ENCODE measurements around the gene INHBA.

INHBA gene

DNA sequence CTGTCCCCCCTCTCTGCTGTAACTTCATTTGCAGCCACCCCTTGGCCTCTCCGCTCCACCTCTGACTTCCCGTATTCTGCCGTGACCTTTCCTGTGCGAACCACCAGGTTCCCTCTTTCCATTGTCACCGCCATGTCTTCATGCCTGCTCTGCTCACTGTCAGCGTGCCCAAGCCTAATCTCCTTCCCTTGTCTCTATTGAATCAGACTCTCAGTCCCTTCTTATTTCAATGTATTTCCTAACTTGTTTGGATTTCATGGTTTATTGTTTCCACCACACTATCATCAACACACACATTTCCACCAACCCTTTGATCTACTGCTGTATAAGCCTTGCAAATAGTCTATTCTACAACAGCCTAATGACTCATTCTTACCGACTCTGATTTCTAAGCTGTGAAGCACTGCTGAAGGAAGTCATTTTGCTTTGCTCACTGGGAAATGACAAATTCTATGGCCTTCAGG, 30.0 kb upstream of the INHBA start:
- Histone ChIP-seq H3K27me3 (ENCODE audit: control insufficient read depth, insufficient read depth, low read length) (no peaks in the 10 kb centered on the region), H3K36me3 (ENCODE audit: control insufficient read depth, insufficient read depth, low read length) (no peaks in the 10 kb centered on the region), H3K9ac (ENCODE audit: low read depth, low read length) (no peak overlapping the region), H3K9me3 (ENCODE audit: control insufficient read depth, insufficient read depth, low read length) (no peaks in the 10 kb centered on the region), H3K4me3 (ENCODE audit: low read depth, low read length) (no peak overlapping the region), H3K4me1 (ENCODE audit: control insufficient read depth, insufficient read depth, low read length) (no peaks in the 10 kb centered on the region), H3K27ac (ENCODE audit: low read depth, low read length) (no peak overlapping the region)

DNA sequence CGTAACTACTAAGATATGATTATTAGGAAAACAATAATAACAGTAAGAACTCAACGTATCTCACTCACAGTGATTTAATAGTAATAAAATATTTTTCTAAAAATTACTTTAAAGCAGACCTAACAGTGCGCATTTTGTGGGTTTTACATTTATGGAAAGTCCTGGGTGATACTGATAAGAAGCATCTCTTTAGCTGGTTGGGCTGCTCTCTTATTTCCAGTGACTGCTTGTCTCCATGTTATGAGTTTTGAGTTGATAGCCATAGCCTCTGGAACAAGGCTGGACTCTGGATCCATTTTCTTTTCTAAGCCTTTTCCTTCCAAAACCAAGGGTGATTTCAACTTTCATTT, 29.5 kb upstream of the INHBA start:
- Histone ChIP-seq H3K4me1 (ENCODE audit: control insufficient read depth, insufficient read depth, low read length) (no peaks in the 10 kb centered on the region), H3K9me3 (ENCODE audit: control insufficient read depth, insufficient read depth, low read length) (no peaks in the 10 kb centered on the region), H3K4me3 (ENCODE audit: low read depth, low read length) (no peak overlapping the region), H3K27me3 (ENCODE audit: control insufficient read depth, insufficient read depth, low read length) (no peaks in the 10 kb centered on the region), H3K27ac (ENCODE audit: low read depth, low read length) (no peak overlapping the region), H3K9ac (ENCODE audit: low read depth, low read length) (no peak overlapping the region), H3K36me3 (ENCODE audit: control insufficient read depth, insufficient read depth, low read length) (no peaks in the 10 kb centered on the region)

DNA sequence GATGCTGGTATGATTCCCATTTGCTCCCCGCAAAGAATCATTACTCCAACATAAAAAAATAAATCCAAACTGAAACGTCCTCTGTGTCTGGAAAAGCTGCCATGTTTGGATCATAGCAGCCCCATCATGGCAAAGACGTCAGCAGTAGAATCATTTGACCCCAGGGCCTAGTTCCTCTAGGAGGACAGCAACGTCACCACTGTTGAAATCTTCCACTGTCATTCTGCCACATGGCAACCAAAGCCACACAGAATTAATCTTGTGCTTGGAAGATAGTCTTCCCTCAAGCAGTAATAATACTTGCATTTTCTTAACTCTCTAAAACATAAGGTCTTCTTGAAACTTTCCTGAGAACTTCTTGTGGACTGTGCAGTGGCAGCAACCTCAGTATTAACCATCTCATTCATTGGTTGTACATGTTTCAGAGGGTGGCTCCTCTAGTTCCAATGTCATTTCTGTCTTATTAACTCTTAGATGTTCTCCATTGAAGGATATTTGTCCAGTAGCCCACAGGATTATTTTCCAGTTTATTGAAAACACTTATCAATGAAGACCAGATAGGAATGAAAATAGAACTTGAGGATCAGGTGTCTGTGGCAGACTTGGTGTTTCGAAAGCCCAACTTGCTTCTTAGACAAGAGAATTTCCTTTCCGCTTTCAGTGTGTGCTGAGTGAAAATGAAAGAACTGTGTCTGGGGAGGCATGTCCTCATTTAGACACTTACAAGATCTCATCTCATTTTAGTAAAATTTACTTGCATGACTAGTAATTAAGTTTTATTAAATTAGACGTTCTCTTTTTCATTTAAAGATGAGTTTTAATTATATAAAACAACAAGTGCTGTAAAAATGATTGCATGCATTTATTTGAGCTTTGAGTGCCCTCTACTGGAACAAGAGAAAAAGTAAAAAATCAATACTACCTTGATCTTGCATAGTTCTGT, 28.9 kb upstream of the INHBA start:
- H3K4me1 ChIP-seq (ENCODE audit: control insufficient read depth, insufficient read depth, low read length), result no peaks in the 10 kb centered on the region
- H3K27ac ChIP-seq (ENCODE audit: low read depth, low read length), result no peak overlapping the region
- H3K4me3 ChIP-seq (ENCODE audit: low read depth, low read length), result no peak overlapping the region
- H3K9ac ChIP-seq (ENCODE audit: low read depth, low read length), result no peak overlapping the region
- H3K27me3 ChIP-seq (ENCODE audit: control insufficient read depth, insufficient read depth, low read length), result no peaks in the 10 kb centered on the region
- no peaks in the 10 kb centered on the region for H3K9me3 ChIP-seq (ENCODE audit: control insufficient read depth, insufficient read depth, low read length)
- H3K36me3 ChIP-seq (ENCODE audit: control insufficient read depth, insufficient read depth, low read length), result no peaks in the 10 kb centered on the region

DNA sequence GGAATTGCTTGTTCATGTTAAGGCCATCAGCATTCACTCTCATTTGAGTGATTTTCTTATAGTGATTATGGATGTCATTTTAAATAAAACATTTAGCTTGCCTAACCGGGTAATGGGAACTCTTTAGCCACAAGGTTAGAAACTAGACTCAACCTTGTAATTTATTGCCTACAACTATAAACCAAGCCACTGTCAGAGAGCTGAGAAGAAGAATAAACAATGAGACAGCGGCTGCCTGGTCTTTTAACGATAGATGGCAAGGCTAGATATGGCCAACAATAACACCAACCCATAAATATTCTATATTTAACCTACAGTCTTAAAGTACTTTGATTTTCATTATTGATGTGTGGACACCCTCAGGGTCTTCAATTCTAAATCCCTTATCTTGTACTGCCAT, 27.8 kb upstream of the INHBA start:
- Histone ChIP-seq H3K9ac (ENCODE audit: low read depth, low read length) (no peak overlapping the region), H3K27ac (ENCODE audit: low read depth, low read length) (no peak overlapping the region), H3K36me3 (ENCODE audit: control insufficient read depth, insufficient read depth, low read length) (no peaks in the 10 kb centered on the region), H3K9me3 (ENCODE audit: control insufficient read depth, insufficient read depth, low read length) (no peaks in the 10 kb centered on the region), H3K4me3 (ENCODE audit: low read depth, low read length) (no peak overlapping the region), H3K27me3 (ENCODE audit: control insufficient read depth, insufficient read depth, low read length) (no peaks in the 10 kb centered on the region), H3K4me1 (ENCODE audit: control insufficient read depth, insufficient read depth, low read length) (no peaks in the 10 kb centered on the region)

DNA sequence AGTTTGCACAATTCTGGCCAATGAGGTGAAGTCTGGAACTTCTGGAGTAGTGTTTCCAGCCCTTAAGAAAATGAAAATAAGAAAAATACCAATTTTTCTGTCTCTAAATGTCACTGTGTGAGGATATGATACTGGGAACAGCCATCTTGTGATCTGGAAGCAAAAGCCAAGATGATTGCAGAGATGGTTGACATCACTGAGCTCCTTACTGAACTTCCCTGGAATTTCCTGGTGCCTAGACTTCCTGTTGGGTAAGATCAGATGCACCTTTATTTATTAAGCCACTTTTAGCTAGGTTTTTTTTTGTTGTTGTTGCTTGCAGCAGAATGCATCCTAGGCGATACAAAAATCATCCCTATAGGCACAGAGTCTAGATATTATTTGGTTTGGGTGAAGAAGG, 27.3 kb upstream of the INHBA start:
- Histone ChIP-seq H3K4me3 (ENCODE audit: low read depth, low read length) (no peak overlapping the region), H3K9me3 (ENCODE audit: control insufficient read depth, insufficient read depth, low read length) (no peaks in the 10 kb centered on the region), H3K27ac (ENCODE audit: low read depth, low read length) (no peak overlapping the region), H3K27me3 (ENCODE audit: control insufficient read depth, insufficient read depth, low read length) (no peaks in the 10 kb centered on the region), H3K4me1 (ENCODE audit: control insufficient read depth, insufficient read depth, low read length) (no peaks in the 10 kb centered on the region), H3K36me3 (ENCODE audit: control insufficient read depth, insufficient read depth, low read length) (no peaks in the 10 kb centered on the region), H3K9ac (ENCODE audit: low read depth, low read length) (no peak overlapping the region)

DNA sequence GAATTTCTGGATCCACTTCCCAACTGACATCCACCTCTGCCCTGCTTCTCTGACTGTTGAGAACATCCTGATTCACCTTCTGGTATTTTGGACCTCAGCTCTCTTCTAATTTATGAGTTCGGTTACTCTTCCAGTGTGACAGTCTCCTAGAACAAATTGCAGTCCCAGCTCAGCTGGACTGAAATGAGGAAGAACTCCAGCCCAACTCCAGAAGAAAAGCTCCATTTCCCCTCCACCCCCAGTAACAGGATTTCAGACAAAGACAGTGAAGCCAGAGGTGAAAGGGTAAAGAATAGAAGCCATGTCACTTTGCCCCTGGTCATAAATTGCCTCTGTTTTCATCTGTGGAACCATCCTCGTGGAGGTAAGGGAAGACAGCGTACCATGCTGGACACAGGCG, 26.2 kb upstream of the INHBA start:
- H3K4me3 ChIP-seq (ENCODE audit: low read depth, low read length), result no peak overlapping the region
- H3K36me3 ChIP-seq (ENCODE audit: control insufficient read depth, insufficient read depth, low read length), result no peaks in the 10 kb centered on the region
- H3K9ac ChIP-seq (ENCODE audit: low read depth, low read length), result no peak overlapping the region
- H3K27ac ChIP-seq (ENCODE audit: low read depth, low read length), result no peak overlapping the region
- no peaks in the 10 kb centered on the region for H3K9me3 ChIP-seq (ENCODE audit: control insufficient read depth, insufficient read depth, low read length)
- no peaks in the 10 kb centered on the region for H3K4me1 ChIP-seq (ENCODE audit: control insufficient read depth, insufficient read depth, low read length)
- no peaks in the 10 kb centered on the region for H3K27me3 ChIP-seq (ENCODE audit: control insufficient read depth, insufficient read depth, low read length)

DNA sequence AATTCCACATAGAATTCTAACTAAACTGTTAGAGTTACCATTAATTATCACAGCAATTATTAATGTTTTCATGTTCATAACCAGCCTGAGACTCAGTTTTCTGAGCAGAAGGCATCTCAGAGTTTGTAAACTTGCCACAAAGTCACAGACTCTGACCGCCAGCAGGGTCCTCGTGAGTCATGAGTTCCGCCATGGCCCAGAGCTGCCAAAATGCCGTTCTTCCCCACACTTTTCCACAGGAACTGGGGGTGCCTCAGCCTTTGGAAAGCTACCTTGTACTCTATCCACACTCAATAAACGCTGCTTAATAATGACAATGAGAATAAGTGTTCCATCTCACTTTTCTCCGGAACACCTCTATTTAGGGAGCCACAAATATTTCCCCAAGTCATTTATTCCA, 22.1 kb upstream of the INHBA start:
- no peaks in the 10 kb centered on the region; the same call in 1 of the 2 replicates for H3K4me1 ChIP-seq (ENCODE audit: control insufficient read depth, insufficient read depth, low read length)
- H3K27me3 ChIP-seq (ENCODE audit: control insufficient read depth, insufficient read depth, low read length), result no peaks in the 10 kb centered on the region
- no peak overlapping the region for H3K9ac ChIP-seq (ENCODE audit: low read depth, low read length)
- no peaks in the 10 kb centered on the region for H3K9me3 ChIP-seq (ENCODE audit: control insufficient read depth, insufficient read depth, low read length)
- no peaks in the 10 kb centered on the region for H3K36me3 ChIP-seq (ENCODE audit: control insufficient read depth, insufficient read depth, low read length)
- no peak overlapping the region for H3K27ac ChIP-seq (ENCODE audit: low read depth, low read length)
- no peak overlapping the region for H3K4me3 ChIP-seq (ENCODE audit: low read depth, low read length)

DNA sequence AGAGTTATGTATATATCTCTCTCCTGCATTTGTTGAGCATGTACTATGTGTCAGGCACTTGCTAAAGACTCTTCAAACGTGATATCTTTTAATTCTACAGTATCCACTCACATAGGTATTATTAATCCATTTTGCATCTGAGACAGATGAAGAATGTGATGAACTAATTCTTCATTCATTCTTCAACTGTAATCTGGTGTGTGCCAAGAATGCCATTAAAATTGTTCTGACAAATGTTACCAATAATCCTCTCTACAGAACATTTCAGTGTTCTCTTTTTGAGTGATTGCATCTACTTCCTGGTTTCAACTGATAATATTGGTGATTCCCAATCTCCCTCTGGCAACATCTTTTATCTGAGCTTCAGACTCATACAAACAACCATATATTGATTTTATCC, 18.0 kb upstream of the INHBA start:
- no peaks in the 10 kb centered on the region; the same call in 1 of the 2 replicates for H3K4me1 ChIP-seq (ENCODE audit: control insufficient read depth, insufficient read depth, low read length)
- no peak overlapping the region for H3K9ac ChIP-seq (ENCODE audit: low read depth, low read length)
- H3K9me3 ChIP-seq (ENCODE audit: control insufficient read depth, insufficient read depth, low read length), result no peaks in the 10 kb centered on the region
- H3K27ac ChIP-seq (ENCODE audit: low read depth, low read length), result no peak overlapping the region
- H3K4me3 ChIP-seq (ENCODE audit: low read depth, low read length), result no peak overlapping the region
- no peaks in the 10 kb centered on the region for H3K27me3 ChIP-seq (ENCODE audit: control insufficient read depth, insufficient read depth, low read length)
- no peaks in the 10 kb centered on the region for H3K36me3 ChIP-seq (ENCODE audit: control insufficient read depth, insufficient read depth, low read length)

DNA sequence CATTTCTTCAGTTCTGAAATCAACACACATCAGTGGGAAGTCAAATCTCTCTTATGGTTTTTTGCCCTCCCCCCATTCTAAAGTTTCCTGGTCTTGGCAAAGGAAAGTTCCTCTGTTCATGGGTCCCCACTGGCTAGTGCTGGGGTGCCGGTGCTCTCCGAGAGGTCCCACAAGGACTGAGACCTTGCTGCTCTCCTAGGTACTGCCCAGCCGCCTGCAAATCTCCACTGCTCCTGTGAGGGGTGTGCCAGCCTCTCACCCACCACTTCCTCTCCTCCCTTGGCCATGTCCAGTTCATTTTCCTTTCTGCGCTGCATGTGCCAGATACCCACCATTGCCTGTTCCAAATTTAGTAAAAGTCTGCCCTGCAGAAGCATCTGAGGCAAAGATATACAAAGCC, 17.2 kb upstream of the INHBA start:
- Histone ChIP-seq H3K27ac (ENCODE audit: low read depth, low read length) (no peak overlapping the region), H3K27me3 (ENCODE audit: control insufficient read depth, insufficient read depth, low read length) (no peaks in the 10 kb centered on the region), H3K36me3 (ENCODE audit: control insufficient read depth, insufficient read depth, low read length) (no peaks in the 10 kb centered on the region), H3K4me3 (ENCODE audit: low read depth, low read length) (no peak overlapping the region), H3K9ac (ENCODE audit: low read depth, low read length) (no peak overlapping the region), H3K9me3 (ENCODE audit: control insufficient read depth, insufficient read depth, low read length) (no peaks in the 10 kb centered on the region), H3K4me1 (ENCODE audit: control insufficient read depth, insufficient read depth, low read length) (no peaks in the 10 kb centered on the region; the same call in 1 of the 2 replicates)

DNA sequence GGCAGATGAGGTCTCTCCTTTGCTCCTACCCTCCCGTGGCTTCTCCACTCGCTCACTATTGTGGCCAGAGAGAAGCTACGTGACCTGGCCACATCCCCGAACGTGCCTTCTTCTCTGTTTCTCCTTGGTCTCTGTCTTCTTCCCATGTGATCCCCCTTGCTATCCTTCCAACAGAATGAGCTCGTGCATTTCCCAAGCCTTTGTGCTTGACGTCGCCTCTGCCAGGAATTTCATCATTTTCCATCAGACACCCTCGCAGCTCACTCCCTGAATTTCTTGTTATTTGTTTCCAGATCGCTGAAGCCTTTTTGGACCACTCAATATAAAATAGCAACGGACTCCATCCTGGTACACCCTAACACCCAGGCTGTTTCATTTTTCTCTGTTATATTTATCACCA, 13.8 kb upstream of the INHBA start:
- Histone ChIP-seq H3K36me3 (ENCODE audit: control insufficient read depth, insufficient read depth, low read length) (no peaks in the 10 kb centered on the region), H3K4me1 (ENCODE audit: control insufficient read depth, insufficient read depth, low read length) (no peaks in the 10 kb centered on the region), H3K9ac (ENCODE audit: low read depth, low read length) (no peak overlapping the region), H3K9me3 (ENCODE audit: control insufficient read depth, insufficient read depth, low read length) (no peaks in the 10 kb centered on the region), H3K27ac (ENCODE audit: low read depth, low read length) (no peak overlapping the region), H3K4me3 (ENCODE audit: low read depth, low read length) (no peak overlapping the region), H3K27me3 (ENCODE audit: control insufficient read depth, insufficient read depth, low read length) (no peaks in the 10 kb centered on the region)

DNA sequence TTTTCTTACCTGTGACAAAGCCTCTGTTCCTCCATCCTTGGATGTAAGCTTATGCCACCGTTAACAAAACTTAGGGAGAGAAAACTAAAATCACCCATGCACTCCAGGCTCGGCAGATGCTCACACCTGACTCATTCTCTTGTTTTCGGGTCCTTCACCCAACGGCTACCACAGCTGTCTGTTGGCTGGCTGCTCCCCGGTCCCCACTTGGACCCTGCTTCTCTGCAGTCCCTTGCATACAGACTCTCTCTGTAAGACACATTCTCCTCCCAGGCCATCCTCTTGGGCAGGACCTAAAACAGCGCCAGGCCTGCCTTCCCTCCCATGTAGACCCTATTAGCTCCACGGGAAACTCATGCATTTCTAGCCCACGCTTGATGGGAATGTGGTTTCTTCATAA, 12.1 kb upstream of the INHBA start:
- Histone ChIP-seq H3K4me1 (ENCODE audit: control insufficient read depth, insufficient read depth, low read length) (peaks cover 3% of the 10 kb centered on the region), H3K27me3 (ENCODE audit: control insufficient read depth, insufficient read depth, low read length) (no peaks in the 10 kb centered on the region), H3K27ac (ENCODE audit: low read depth, low read length) (no peak overlapping the region), H3K4me3 (ENCODE audit: low read depth, low read length) (no peak overlapping the region), H3K36me3 (ENCODE audit: control insufficient read depth, insufficient read depth, low read length) (no peaks in the 10 kb centered on the region), H3K9me3 (ENCODE audit: control insufficient read depth, insufficient read depth, low read length) (no peaks in the 10 kb centered on the region), H3K9ac (ENCODE audit: low read depth, low read length) (no peak overlapping the region)

Measured in HUES48 (cell line).